ENCODE results near the gene ZNHIT3.

- no peak for TF ChIP-seq CTCF (IDR thresholded peaks at IDR 0.05)
- TF ChIP-seq POLR2A (IDR thresholded peaks at IDR 0.05) = no peak
Observed at GRCh38 chr17:36503456-36504155, 17.1 kb downstream of the ZNHIT3 start.

Data from thyroid gland (tissue), 4 donors.